ENCODE results near the gene FGFR2.

The FGFR2 gene

GRCh38 chr10:121460733-121461132 is 137.5 kb downstream of the FGFR2 start:
- Histone ChIP-seq H3K4me1 (ENCODE audit: control insufficient read depth, insufficient read depth, low read length, poor library complexity, severe bottlenecking) (no peaks in the 10 kb centered on the region), H3K27ac (ENCODE audit: insufficient read depth, low read length, poor library complexity, severe bottlenecking) (no peak overlapping the region), H3K4me3 (ENCODE audit: insufficient read depth, low read depth, low read length, poor library complexity, severe bottlenecking) (no peak overlapping the region), H3K27me3 (replicated peaks; ENCODE audit: control insufficient read depth, insufficient read depth, low read length, poor library complexity, severe bottlenecking) (no peaks in the 10 kb centered on the region), H3K36me3 (ENCODE audit: control insufficient read depth, insufficient read depth, low read length) (no peaks in the 10 kb centered on the region), H3K9me3 (ENCODE audit: control insufficient read depth, low read length) (no peaks in the 10 kb centered on the region)
- no peak for DNase-seq

- no peak for DNase-seq
Measured at GRCh38 chr10:121459622-121460453, 138.4 kb downstream of the FGFR2 start.

DNA sequence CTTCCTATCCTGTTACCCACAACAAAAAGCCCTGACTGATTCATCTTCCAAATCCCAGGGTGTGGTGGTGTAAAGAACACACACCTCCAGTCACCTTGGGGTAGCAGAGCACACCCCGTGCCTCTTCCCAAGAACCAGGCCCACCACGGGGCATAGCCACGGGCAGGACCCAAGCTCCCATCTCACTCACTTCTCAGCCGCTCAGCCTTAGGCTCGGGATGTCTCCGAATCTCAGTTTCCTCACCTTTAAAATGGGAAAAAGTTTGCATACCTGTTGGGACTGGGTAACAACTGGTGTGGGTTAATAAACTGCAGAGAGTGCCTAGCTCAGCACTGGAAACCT is 139.0 kb downstream of the FGFR2 start:
- no peaks in the 10 kb centered on the region for H3K36me3 ChIP-seq (ENCODE audit: control insufficient read depth, insufficient read depth, low read length)
- H3K27me3 ChIP-seq (replicated peaks; ENCODE audit: control insufficient read depth, insufficient read depth, low read length, poor library complexity, severe bottlenecking): no peaks in the 10 kb centered on the region
- no peak for DNase-seq
- H3K4me3 ChIP-seq (ENCODE audit: insufficient read depth, low read depth, low read length, poor library complexity, severe bottlenecking): no peak overlapping the region
- no peaks in the 10 kb centered on the region for H3K9me3 ChIP-seq (ENCODE audit: control insufficient read depth, low read length)
- H3K27ac ChIP-seq (ENCODE audit: insufficient read depth, low read length, poor library complexity, severe bottlenecking): no peak overlapping the region
- H3K4me1 ChIP-seq (ENCODE audit: control insufficient read depth, insufficient read depth, low read length, poor library complexity, severe bottlenecking): no peaks in the 10 kb centered on the region

More at GRCh38 chr10:121459622-121460453, 138.4 kb downstream of the FGFR2 start:
- no peak overlapping the region for H3K4me3 ChIP-seq (ENCODE audit: insufficient read depth, low read depth, low read length, poor library complexity, severe bottlenecking)
- no peaks in the 10 kb centered on the region for H3K4me1 ChIP-seq (ENCODE audit: control insufficient read depth, insufficient read depth, low read length, poor library complexity, severe bottlenecking)
- no peaks in the 10 kb centered on the region for H3K27me3 ChIP-seq (replicated peaks; ENCODE audit: control insufficient read depth, insufficient read depth, low read length, poor library complexity, severe bottlenecking)
- no peaks in the 10 kb centered on the region for H3K9me3 ChIP-seq (ENCODE audit: control insufficient read depth, low read length)
- no peaks in the 10 kb centered on the region for H3K36me3 ChIP-seq (ENCODE audit: control insufficient read depth, insufficient read depth, low read length)
- no peak overlapping the region for H3K27ac ChIP-seq (ENCODE audit: insufficient read depth, low read length, poor library complexity, severe bottlenecking)

DNA sequence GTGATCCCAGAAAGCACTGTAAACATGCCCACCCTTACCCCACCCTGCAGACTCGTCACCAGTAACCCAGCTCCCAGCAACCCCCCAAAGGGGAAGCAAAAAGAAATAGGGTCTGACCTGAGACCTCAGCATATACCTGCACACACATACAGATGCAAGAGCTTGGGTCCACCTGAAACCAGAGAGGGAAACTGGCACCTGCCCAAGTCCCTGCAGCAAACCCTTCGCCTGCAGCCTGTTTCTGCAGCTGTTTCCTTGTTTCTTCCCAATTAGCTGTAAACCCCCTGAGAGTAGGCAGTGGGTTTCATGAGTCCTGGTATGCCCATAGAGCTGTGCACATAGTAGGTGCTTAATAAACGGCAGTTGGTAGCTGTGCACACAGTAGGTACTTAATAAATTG is 140.5 kb downstream of the FGFR2 start:
- no peak overlapping the region for H3K4me3 ChIP-seq (ENCODE audit: insufficient read depth, low read depth, low read length, poor library complexity, severe bottlenecking)
- no peaks in the 10 kb centered on the region for H3K27me3 ChIP-seq (replicated peaks; ENCODE audit: control insufficient read depth, insufficient read depth, low read length, poor library complexity, severe bottlenecking)
- no peak for DNase-seq
- H3K9me3 ChIP-seq (ENCODE audit: control insufficient read depth, low read length): no peaks in the 10 kb centered on the region
- H3K36me3 ChIP-seq (ENCODE audit: control insufficient read depth, insufficient read depth, low read length): no peaks in the 10 kb centered on the region
- no peaks in the 10 kb centered on the region for H3K4me1 ChIP-seq (ENCODE audit: control insufficient read depth, insufficient read depth, low read length, poor library complexity, severe bottlenecking)
- no peak overlapping the region for H3K27ac ChIP-seq (ENCODE audit: insufficient read depth, low read length, poor library complexity, severe bottlenecking)

GRCh38 chr10:121455377-121455776 is 142.9 kb downstream of the FGFR2 start:
- Histone ChIP-seq H3K9me3 (ENCODE audit: control insufficient read depth, low read length) (no peaks in the 10 kb centered on the region), H3K27ac (ENCODE audit: insufficient read depth, low read length, poor library complexity, severe bottlenecking) (no peak overlapping the region), H3K36me3 (ENCODE audit: control insufficient read depth, insufficient read depth, low read length) (no peaks in the 10 kb centered on the region), H3K27me3 (replicated peaks; ENCODE audit: control insufficient read depth, insufficient read depth, low read length, poor library complexity, severe bottlenecking) (no peaks in the 10 kb centered on the region), H3K4me3 (ENCODE audit: insufficient read depth, low read depth, low read length, poor library complexity, severe bottlenecking) (no peak overlapping the region), H3K4me1 (ENCODE audit: control insufficient read depth, insufficient read depth, low read length, poor library complexity, severe bottlenecking) (no peaks in the 10 kb centered on the region)
- no peak for DNase-seq

- H3K27ac ChIP-seq (ENCODE audit: insufficient read depth, low read length, poor library complexity, severe bottlenecking): no peak overlapping the region
- no peaks in the 10 kb centered on the region for H3K9me3 ChIP-seq (ENCODE audit: control insufficient read depth, low read length)
- no peak for DNase-seq
- H3K27me3 ChIP-seq (replicated peaks; ENCODE audit: control insufficient read depth, insufficient read depth, low read length, poor library complexity, severe bottlenecking): no peaks in the 10 kb centered on the region
- H3K36me3 ChIP-seq (ENCODE audit: control insufficient read depth, insufficient read depth, low read length): no peaks in the 10 kb centered on the region
- H3K4me3 ChIP-seq (ENCODE audit: insufficient read depth, low read depth, low read length, poor library complexity, severe bottlenecking): no peak overlapping the region
- H3K4me1 ChIP-seq (ENCODE audit: control insufficient read depth, insufficient read depth, low read length, poor library complexity, severe bottlenecking): no peaks in the 10 kb centered on the region
Measured at GRCh38 chr10:121454781-121455180, 143.5 kb downstream of the FGFR2 start.

DNA sequence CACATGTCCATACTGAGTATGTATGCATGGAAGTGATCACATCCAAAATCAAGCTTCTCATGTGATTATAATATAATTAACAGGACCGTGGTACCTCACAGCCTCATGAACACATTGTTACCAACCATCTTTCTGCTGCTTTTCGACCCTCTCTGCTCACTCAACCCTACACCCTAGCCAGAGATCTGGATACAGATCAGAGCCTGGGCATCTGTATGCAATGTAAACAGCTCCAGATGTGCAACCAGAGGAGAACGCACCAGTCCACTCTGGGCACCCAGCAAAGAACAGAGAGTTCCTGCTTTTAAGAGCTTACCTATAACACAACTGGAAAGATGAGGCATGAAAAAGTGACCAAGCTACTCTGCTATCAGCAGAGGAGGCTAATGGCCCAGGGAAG is 145.1 kb downstream of the FGFR2 start:
- H3K27me3 ChIP-seq (replicated peaks; ENCODE audit: control insufficient read depth, insufficient read depth, low read length, poor library complexity, severe bottlenecking): no peaks in the 10 kb centered on the region
- no peak overlapping the region for H3K4me3 ChIP-seq (ENCODE audit: insufficient read depth, low read depth, low read length, poor library complexity, severe bottlenecking)
- H3K36me3 ChIP-seq (ENCODE audit: control insufficient read depth, insufficient read depth, low read length): no peaks in the 10 kb centered on the region
- H3K9me3 ChIP-seq (ENCODE audit: control insufficient read depth, low read length): no peaks in the 10 kb centered on the region
- no peak for DNase-seq
- H3K27ac ChIP-seq (ENCODE audit: insufficient read depth, low read length, poor library complexity, severe bottlenecking): no peak overlapping the region
- no peaks in the 10 kb centered on the region for H3K4me1 ChIP-seq (ENCODE audit: control insufficient read depth, insufficient read depth, low read length, poor library complexity, severe bottlenecking)

DNA sequence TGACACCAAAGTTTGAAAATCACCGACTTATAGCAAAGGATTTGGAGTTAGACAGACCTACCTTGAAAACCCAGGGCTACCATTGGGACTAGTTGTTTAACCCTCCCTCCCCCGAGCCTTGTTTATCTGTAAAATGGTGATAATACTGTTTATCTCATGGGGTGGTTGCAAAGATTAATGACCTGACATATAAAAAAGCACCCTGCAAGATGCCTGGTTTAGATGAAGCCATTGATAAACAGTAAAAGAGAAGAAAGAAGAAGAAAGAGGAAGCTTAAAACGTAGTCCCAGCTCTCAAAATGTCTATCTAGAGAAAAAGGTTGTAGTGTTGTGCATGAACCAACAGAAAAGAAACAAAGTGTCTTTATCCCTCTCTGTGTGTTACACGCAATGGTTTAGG is 145.7 kb downstream of the FGFR2 start:
- H3K4me3 ChIP-seq (ENCODE audit: insufficient read depth, low read depth, low read length, poor library complexity, severe bottlenecking): no peak overlapping the region
- no peaks in the 10 kb centered on the region for H3K9me3 ChIP-seq (ENCODE audit: control insufficient read depth, low read length)
- no peaks in the 10 kb centered on the region for H3K36me3 ChIP-seq (ENCODE audit: control insufficient read depth, insufficient read depth, low read length)
- no peak overlapping the region for H3K27ac ChIP-seq (ENCODE audit: insufficient read depth, low read length, poor library complexity, severe bottlenecking)
- no peak for DNase-seq
- no peaks in the 10 kb centered on the region for H3K27me3 ChIP-seq (replicated peaks; ENCODE audit: control insufficient read depth, insufficient read depth, low read length, poor library complexity, severe bottlenecking)
- H3K4me1 ChIP-seq (ENCODE audit: control insufficient read depth, insufficient read depth, low read length, poor library complexity, severe bottlenecking): no peaks in the 10 kb centered on the region

DNA sequence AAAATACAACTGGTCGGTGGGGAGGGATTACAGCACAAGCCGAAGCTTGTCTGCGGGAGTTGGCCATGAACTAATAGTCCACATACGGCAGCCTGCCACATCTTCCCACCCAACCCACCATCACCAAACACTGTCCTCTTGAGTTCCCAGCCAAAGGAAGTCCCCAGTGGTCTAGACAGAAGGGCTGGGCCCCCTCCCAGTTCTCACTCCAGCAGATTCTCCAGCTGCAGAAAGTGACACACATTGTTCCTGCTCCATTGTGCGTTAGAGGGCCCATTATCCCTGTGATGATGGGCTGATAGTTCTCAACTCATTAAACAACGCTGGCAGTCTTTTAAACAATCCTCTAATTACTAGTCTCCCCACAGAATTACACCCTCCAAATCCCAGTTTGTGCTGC is 148.0 kb downstream of the FGFR2 start:
- Histone ChIP-seq H3K9me3 (ENCODE audit: control insufficient read depth, low read length) (no peaks in the 10 kb centered on the region), H3K4me1 (ENCODE audit: control insufficient read depth, insufficient read depth, low read length, poor library complexity, severe bottlenecking) (no peaks in the 10 kb centered on the region), H3K4me3 (ENCODE audit: insufficient read depth, low read depth, low read length, poor library complexity, severe bottlenecking) (no peak overlapping the region), H3K27me3 (replicated peaks; ENCODE audit: control insufficient read depth, insufficient read depth, low read length, poor library complexity, severe bottlenecking) (no peaks in the 10 kb centered on the region), H3K36me3 (ENCODE audit: control insufficient read depth, insufficient read depth, low read length) (no peaks in the 10 kb centered on the region), H3K27ac (ENCODE audit: insufficient read depth, low read length, poor library complexity, severe bottlenecking) (no peak overlapping the region)
- DNase-seq: no peak

DNA sequence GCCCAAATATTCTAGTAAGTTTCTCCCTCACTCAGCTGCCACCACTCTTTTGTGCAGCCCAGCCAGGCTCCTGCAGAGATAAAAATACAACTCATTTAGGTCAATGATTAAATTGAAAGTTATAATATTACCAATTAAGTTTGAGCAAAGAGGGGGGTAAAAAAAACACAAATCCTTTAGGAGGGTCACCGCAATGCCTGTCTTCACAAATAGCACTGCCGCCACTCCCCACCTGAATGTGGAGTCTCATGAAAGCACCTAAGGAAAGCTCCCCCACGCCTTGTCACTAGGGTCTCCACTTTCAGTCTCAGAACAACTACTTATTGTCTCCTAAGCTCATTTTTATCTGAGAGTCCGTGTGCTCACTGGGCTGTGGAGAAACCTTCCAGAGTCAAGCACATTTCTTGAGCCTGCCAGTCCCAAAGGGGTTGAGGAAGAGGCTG is 148.7 kb downstream of the FGFR2 start:
- no peaks in the 10 kb centered on the region for H3K9me3 ChIP-seq (ENCODE audit: control insufficient read depth, low read length)
- no peaks in the 10 kb centered on the region for H3K27me3 ChIP-seq (replicated peaks; ENCODE audit: control insufficient read depth, insufficient read depth, low read length, poor library complexity, severe bottlenecking)
- no peaks in the 10 kb centered on the region for H3K4me1 ChIP-seq (ENCODE audit: control insufficient read depth, insufficient read depth, low read length, poor library complexity, severe bottlenecking)
- no peak for DNase-seq
- H3K4me3 ChIP-seq (ENCODE audit: insufficient read depth, low read depth, low read length, poor library complexity, severe bottlenecking): no peak overlapping the region
- no peaks in the 10 kb centered on the region for H3K36me3 ChIP-seq (ENCODE audit: control insufficient read depth, insufficient read depth, low read length)
- no peak overlapping the region for H3K27ac ChIP-seq (ENCODE audit: insufficient read depth, low read length, poor library complexity, severe bottlenecking)

All from effector memory CD4-positive, alpha-beta T cell (primary cell).